Neural progenitor cell (in vitro differentiated cells): Measurements from ENCODE around the gene HLA-DMA. TPM values are rescaled to one million over a fixed set of nuclear protein-coding genes. Genes with fewer than 3 reads are reported as not detected.

Source experiments
- DNase-seq: peaks from one replicate; pipeline ENCODE4 v3.0.0-alpha.2; 2016; ENCODE audit warnings: low spot score
- H2AFZ ChIP-seq: fragments of 200-600 bp; sonication (generic); replicated peaks from 2 replicates; pipeline ENCODE4 v1.6.1; 2016; ENCODE audit warnings: antibody characterized with exemption
- H3F3A ChIP-seq: fragments of 200-600 bp; sonication (generic); 2 replicates; pipeline ENCODE4 v1.6.1; 2016; ENCODE audit warnings: antibody characterized with exemption, low read depth
- H3K27ac ChIP-seq: fragments of 200-600 bp; sonication (generic); 2 replicates; pipeline ENCODE4 v1.5.1; 2016; ENCODE audit warnings: mild to moderate bottlenecking
- H3K27me3 ChIP-seq: fragments of 200-600 bp; sonication (generic); 2 replicates; pipeline ENCODE4 v1.6.1; 2016; ENCODE audit warnings: mild to moderate bottlenecking, moderate library complexity
- H3K36me3 ChIP-seq: fragments of 200-600 bp; sonication (generic); 2 replicates; pipeline ENCODE4 v1.5.1; 2016
- H3K4me1 ChIP-seq: fragments of 200-600 bp; sonication (generic); 2 replicates; pipeline ENCODE4 v1.6.1; 2016; ENCODE audit warnings: mixed run types
- H3K4me2 ChIP-seq: fragments of 200-600 bp; sonication (generic); 2 replicates; pipeline ENCODE4 v1.6.1; 2016
- H3K4me3 ChIP-seq: fragments of 200-600 bp; sonication (generic); 2 replicates; pipeline ENCODE4 v1.5.1; 2016
- H3K79me2 ChIP-seq: fragments of 200-600 bp; sonication (generic); 2 replicates; pipeline ENCODE4 v1.6.1; 2016; ENCODE audit warnings: low read depth
- H3K9ac ChIP-seq: fragments of 200-600 bp; sonication (generic); 2 replicates; pipeline ENCODE4 v1.6.1; 2016
- H3K9me3 ChIP-seq: fragments of 200-600 bp; sonication (generic); 2 replicates; pipeline ENCODE4 v1.5.1; 2016; ENCODE audit warnings: low read depth
- H4K20me1 ChIP-seq: fragments of 200-600 bp; sonication (generic); 2 replicates; pipeline ENCODE4 v1.6.1; 2016; ENCODE audit warnings: low read depth
- H3K27ac Mint-ChIP-seq: 3 replicates; pipeline ENCODE4 v1.8.0; 2021; ENCODE audit warnings: mixed read lengths
- H3K27me3 Mint-ChIP-seq: 2 replicates; pipeline ENCODE4 v1.8.0; 2022; ENCODE audit warnings: low read depth, mild to moderate bottlenecking, inconsistent platforms, moderate library complexity, mixed read lengths; ENCODE audit not compliant: insufficient read depth
- H3K36me3 Mint-ChIP-seq: 3 replicates; pipeline ENCODE4 v1.8.0; 2021; ENCODE audit warnings: mixed read lengths
- H3K4me1 Mint-ChIP-seq: 3 replicates; pipeline ENCODE4 v1.8.0; 2021; ENCODE audit warnings: mixed read lengths
- H3K4me3 Mint-ChIP-seq: 3 replicates; pipeline ENCODE4 v1.8.0; 2021; ENCODE audit warnings: mild to moderate bottlenecking, moderate library complexity, mixed read lengths
- H3K9me3 Mint-ChIP-seq: 3 replicates; pipeline ENCODE4 v1.8.0; 2020; ENCODE audit warnings: mixed read lengths
- CTCF ChIP-seq: fragments of 200-600 bp; sonication (generic); IDR thresholded peaks from 2 replicates; pipeline ENCODE4 v1.5.1; 2017; ENCODE audit warnings: antibody characterized with exemption, mild to moderate bottlenecking
- EZH2 ChIP-seq: fragments of 200-600 bp; sonication (generic); IDR thresholded peaks from 2 replicates; pipeline ENCODE4 v1.6.1; 2017; ENCODE audit warnings: antibody characterized with exemption, mild to moderate bottlenecking, moderate library complexity
- EZH2phosphoT487 ChIP-seq: fragments of 200-600 bp; sonication (generic); IDR thresholded peaks from 2 replicates; pipeline ENCODE4 v1.6.1; 2017; ENCODE audit warnings: antibody characterized with exemption
- total RNA-seq: library from RNA; depleted of rRNA; stranded (reverse); fragments of >200 nt; gene quantifications from 2 replicates; pipeline ENCODE4 v1.2.3, GENCODE V29; 2015; ENCODE audit warnings: low replicate concordance

The HLA-DMA gene
- total RNA-seq, 1 donor from 2014 or later, result 11.9 TPM

GRCh38 chr6:32933661-32934085 lies 19.2 kb downstream of the HLA-DMA start:
- no peaks in the 10 kb centered on the region for H3K9me3 Mint-ChIP-seq
- H3K27ac Mint-ChIP-seq, result no peak overlapping the region
- Histone ChIP-seq H3K79me2 (no peaks in the 10 kb centered on the region), H3K27me3 (peaks cover 26% of the 10 kb centered on the region), H3K9me3 (no peaks in the 10 kb centered on the region), H3K4me1 (no peaks in the 10 kb centered on the region), H3K9ac (no peak overlapping the region), H3K4me2 (no peak overlapping the region), H4K20me1 (no peaks in the 10 kb centered on the region), H3K27ac (no peak overlapping the region), H3K36me3 (no peaks in the 10 kb centered on the region), H2AFZ (no peak overlapping the region), H3K4me3 (no peak overlapping the region), H3F3A (no peaks in the 10 kb centered on the region)
- H3K27me3 Mint-ChIP-seq, result peaks cover 7% of the 10 kb centered on the region
- H3K4me1 Mint-ChIP-seq, result no peaks in the 10 kb centered on the region
- H3K4me3 Mint-ChIP-seq, result no peak overlapping the region
- no peak for TF ChIP-seq EZH2phosphoT487
- TF ChIP-seq CTCF, result peak; percentile 90
- no peaks in the 10 kb centered on the region for H3K36me3 Mint-ChIP-seq
- peak; percentile 80 for DNase-seq

- no peaks in the 10 kb centered on the region for H3K79me2 ChIP-seq
- no peak overlapping the region for H3K27ac ChIP-seq
- no peaks in the 10 kb centered on the region for H3F3A ChIP-seq
- no peak overlapping the region for H2AFZ ChIP-seq
- H3K36me3 Mint-ChIP-seq, result no peaks in the 10 kb centered on the region
- no peaks in the 10 kb centered on the region for H3K4me1 ChIP-seq
- no peaks in the 10 kb centered on the region for H3K4me1 Mint-ChIP-seq
- DNase-seq, result no peak
- no peak overlapping the region for H3K4me2 ChIP-seq
- no peaks in the 10 kb centered on the region for H3K9me3 ChIP-seq
- TF ChIP-seq CTCF (no peak), EZH2phosphoT487 (no peak), EZH2 (no peak)
- no peak overlapping the region for H3K4me3 ChIP-seq
- peaks cover 5% of the 10 kb centered on the region for H3K27me3 Mint-ChIP-seq
- H3K27me3 ChIP-seq, result peaks cover 26% of the 10 kb centered on the region
- H4K20me1 ChIP-seq, result no peaks in the 10 kb centered on the region
- no peaks in the 10 kb centered on the region for H3K36me3 ChIP-seq
- no peak overlapping the region for H3K27ac Mint-ChIP-seq
- H3K9ac ChIP-seq, result no peak overlapping the region
- no peaks in the 10 kb centered on the region for H3K9me3 Mint-ChIP-seq
- no peak overlapping the region for H3K4me3 Mint-ChIP-seq
These were observed 20.6 kb downstream of the HLA-DMA start for GRCh38 chr6:32932132-32932868.

GRCh38 chr6:32931211-32931610 lies 21.7 kb downstream of the HLA-DMA start:
- Mint-ChIP-seq H3K4me1 (no peaks in the 10 kb centered on the region), H3K27ac (no peak overlapping the region), H3K4me3 (no peak overlapping the region), H3K9me3 (no peaks in the 10 kb centered on the region), H3K36me3 (no peaks in the 10 kb centered on the region), H3K27me3 (peaks cover 5% of the 10 kb centered on the region)
- Histone ChIP-seq H3K79me2 (no peaks in the 10 kb centered on the region), H3K9ac (no peak overlapping the region), H3K9me3 (no peaks in the 10 kb centered on the region), H3F3A (no peaks in the 10 kb centered on the region), H3K27ac (no peak overlapping the region), H3K4me3 (no peak overlapping the region), H3K4me2 (no peak overlapping the region), H3K27me3 (peaks cover 26% of the 10 kb centered on the region), H3K4me1 (no peaks in the 10 kb centered on the region), H3K36me3 (no peaks in the 10 kb centered on the region), H4K20me1 (no peaks in the 10 kb centered on the region), H2AFZ (no peak overlapping the region)
- no peak for DNase-seq
- no peak for TF ChIP-seq EZH2
- no peak for TF ChIP-seq CTCF
- TF ChIP-seq EZH2phosphoT487, result no peak
